ENCODE measurements around the gene ANXA8L1. TPM values are rescaled to one million over a fixed set of nuclear protein-coding genes. Genes with fewer than 3 reads are reported as not detected.
A peak's percentile ranks its signal among the peaks of the same experiment; 100 is the strongest.
"Not testable (repeated sequence)": the region's sequence is repeated elsewhere in the genome, so short reads cannot be mapped to it uniquely, and the experiment has no call there.

ANXA8L1 gene
- total and polyA plus RNA-seq, 2 donors (not counting 1 experiment from before 2014, with no cell fraction given) = not detected

- H3K27me3 ChIP-seq (replicated peaks in 1 of 4; ENCODE audit: control extremely low read depth in 1 of 4, control insufficient read depth in 3 of 4, insufficient read depth in 4 of 4, low read length in 3 of 4); H3K27ac Mint-ChIP-seq; H3K9me3 Mint-ChIP-seq (ENCODE audit: insufficient read depth); H3K9ac ChIP-seq (ENCODE audit: low read length); H3K9me3 ChIP-seq (ENCODE audit: control extremely low read depth in 1 of 3, control insufficient read depth in 2 of 3, insufficient read depth in 1 of 3, low read length in 2 of 3); DNase-seq; intact Hi-C loops (cut with micrococcal nuclease); CTCF ChIA-PET; POLR2A ChIA-PET; H4K20me1 ChIP-seq (ENCODE audit: control insufficient read depth, insufficient read depth, low read length, poor library complexity, severe bottlenecking); H3K36me3 ChIP-seq (replicated peaks in 1 of 2; ENCODE audit: control extremely low read depth in 1 of 2, control insufficient read depth in 1 of 2, extremely low read depth in 1 of 2, insufficient read depth in 2 of 2, low read length in 1 of 2); ATAC-seq (ENCODE audit: low read depth); H3K4me2 ChIP-seq (replicated peaks; ENCODE audit: low read depth, low read length, poor library complexity, severe bottlenecking); H3K4me1 Mint-ChIP-seq; H2AFZ ChIP-seq (ENCODE audit: insufficient read depth, low read depth, low read length, poor library complexity, severe bottlenecking); H3K27ac ChIP-seq (ENCODE audit: low read length in 2 of 2); H3K4me3 ChIP-seq (ENCODE audit: control extremely low read depth in 1 of 5, extremely low read depth in 1 of 5, insufficient read depth in 1 of 5, low read depth in 2 of 5, low read length in 4 of 5); H3K4me1 ChIP-seq (ENCODE audit: control insufficient read depth in 2 of 2, insufficient read depth in 2 of 2, low read length in 2 of 2); H3K79me2 ChIP-seq (ENCODE audit: control insufficient read depth, insufficient read depth, low read length); H3K27me3 Mint-ChIP-seq; H3K4me3 Mint-ChIP-seq: not testable (repeated sequence)
- 100% methylated on average over 1 of the region's 14 CpGs for WGBS (ENCODE audit: insufficient coverage)
Measured at GRCh38 chr10:46397767-46398166, 22.2 kb downstream of the ANXA8L1 start.

- peak overlapping the region; percentile 38 for H2AFZ ChIP-seq (ENCODE audit: insufficient read depth, low read depth, low read length, poor library complexity, severe bottlenecking)
Measured at GRCh38 chr10:46398212-46398886, 22.8 kb downstream of the ANXA8L1 start.

GRCh38 chr10:46409556-46409955 is 34.0 kb downstream of the ANXA8L1 start:
- H3K36me3 ChIP-seq (replicated peaks in 1 of 2; ENCODE audit: control extremely low read depth in 1 of 2, control insufficient read depth in 1 of 2, extremely low read depth in 1 of 2, insufficient read depth in 2 of 2, low read length in 1 of 2); H3K9ac ChIP-seq (ENCODE audit: low read length); intact Hi-C loops (cut with micrococcal nuclease); DNase-seq; H3K4me3 ChIP-seq (ENCODE audit: control extremely low read depth in 1 of 5, extremely low read depth in 1 of 5, insufficient read depth in 1 of 5, low read depth in 2 of 5, low read length in 4 of 5); H3K4me1 Mint-ChIP-seq; H3K4me2 ChIP-seq (replicated peaks; ENCODE audit: low read depth, low read length, poor library complexity, severe bottlenecking); H3K79me2 ChIP-seq (ENCODE audit: control insufficient read depth, insufficient read depth, low read length); H3K27me3 ChIP-seq (replicated peaks in 1 of 4; ENCODE audit: control extremely low read depth in 1 of 4, control insufficient read depth in 3 of 4, insufficient read depth in 4 of 4, low read length in 3 of 4); H2AFZ ChIP-seq (ENCODE audit: insufficient read depth, low read depth, low read length, poor library complexity, severe bottlenecking); H3K27ac Mint-ChIP-seq; POLR2A ChIA-PET; CTCF ChIA-PET; H4K20me1 ChIP-seq (ENCODE audit: control insufficient read depth, insufficient read depth, low read length, poor library complexity, severe bottlenecking); H3K27ac ChIP-seq (ENCODE audit: low read length in 2 of 2); H3K4me3 Mint-ChIP-seq; ATAC-seq (ENCODE audit: low read depth); H3K4me1 ChIP-seq (ENCODE audit: control insufficient read depth in 2 of 2, insufficient read depth in 2 of 2, low read length in 2 of 2); H3K9me3 Mint-ChIP-seq (ENCODE audit: insufficient read depth); H3K9me3 ChIP-seq (ENCODE audit: control extremely low read depth in 1 of 3, control insufficient read depth in 2 of 3, insufficient read depth in 1 of 3, low read length in 2 of 3); H3K27me3 Mint-ChIP-seq: not testable (repeated sequence)
- no CpG with 5 or more reads among the region's 3 CpGs for WGBS (ENCODE audit: insufficient coverage)

More at GRCh38 chr10:46398212-46398886, 22.8 kb downstream of the ANXA8L1 start:
- DNase-seq; H3K4me3 Mint-ChIP-seq; ATAC-seq (ENCODE audit: low read depth); H3K79me2 ChIP-seq (ENCODE audit: control insufficient read depth, insufficient read depth, low read length); H3K9me3 Mint-ChIP-seq (ENCODE audit: insufficient read depth); H3K27me3 ChIP-seq (replicated peaks in 1 of 4; ENCODE audit: control extremely low read depth in 1 of 4, control insufficient read depth in 3 of 4, insufficient read depth in 4 of 4, low read length in 3 of 4); CTCF ChIA-PET; H3K4me2 ChIP-seq (replicated peaks; ENCODE audit: low read depth, low read length, poor library complexity, severe bottlenecking); H3K9me3 ChIP-seq (ENCODE audit: control extremely low read depth in 1 of 3, control insufficient read depth in 2 of 3, insufficient read depth in 1 of 3, low read length in 2 of 3); H3K36me3 ChIP-seq (replicated peaks in 1 of 2; ENCODE audit: control extremely low read depth in 1 of 2, control insufficient read depth in 1 of 2, extremely low read depth in 1 of 2, insufficient read depth in 2 of 2, low read length in 1 of 2); H3K4me1 Mint-ChIP-seq; H4K20me1 ChIP-seq (ENCODE audit: control insufficient read depth, insufficient read depth, low read length, poor library complexity, severe bottlenecking); H3K27ac ChIP-seq (ENCODE audit: low read length in 2 of 2); H3K27me3 Mint-ChIP-seq; H3K9ac ChIP-seq (ENCODE audit: low read length); H3K4me1 ChIP-seq (ENCODE audit: control insufficient read depth in 2 of 2, insufficient read depth in 2 of 2, low read length in 2 of 2); H3K27ac Mint-ChIP-seq; intact Hi-C loops (cut with micrococcal nuclease); POLR2A ChIA-PET: not testable (repeated sequence)
- WGBS (ENCODE audit: insufficient coverage) = no CpG with 5 or more reads among the region's 35 CpGs
- H3K4me3 ChIP-seq (ENCODE audit: control extremely low read depth in 1 of 5, extremely low read depth in 1 of 5, insufficient read depth in 1 of 5, low read depth in 2 of 5, low read length in 4 of 5) = peak overlapping the region in 1 of 5 experiments; percentile 25

GRCh38 chr10:46411123-46411522 is 35.5 kb downstream of the ANXA8L1 start:
- H3K9me3 Mint-ChIP-seq (ENCODE audit: insufficient read depth); intact Hi-C loops (cut with micrococcal nuclease); H4K20me1 ChIP-seq (ENCODE audit: control insufficient read depth, insufficient read depth, low read length, poor library complexity, severe bottlenecking); H2AFZ ChIP-seq (ENCODE audit: insufficient read depth, low read depth, low read length, poor library complexity, severe bottlenecking); H3K27ac Mint-ChIP-seq; H3K36me3 ChIP-seq (replicated peaks in 1 of 2; ENCODE audit: control extremely low read depth in 1 of 2, control insufficient read depth in 1 of 2, extremely low read depth in 1 of 2, insufficient read depth in 2 of 2, low read length in 1 of 2); H3K4me1 ChIP-seq (ENCODE audit: control insufficient read depth in 2 of 2, insufficient read depth in 2 of 2, low read length in 2 of 2); H3K4me2 ChIP-seq (replicated peaks; ENCODE audit: low read depth, low read length, poor library complexity, severe bottlenecking); H3K4me3 ChIP-seq (ENCODE audit: control extremely low read depth in 1 of 5, extremely low read depth in 1 of 5, insufficient read depth in 1 of 5, low read depth in 2 of 5, low read length in 4 of 5); H3K27me3 Mint-ChIP-seq; CTCF ChIA-PET; H3K27ac ChIP-seq (ENCODE audit: low read length in 2 of 2); H3K9me3 ChIP-seq (ENCODE audit: control extremely low read depth in 1 of 3, control insufficient read depth in 2 of 3, insufficient read depth in 1 of 3, low read length in 2 of 3); H3K4me3 Mint-ChIP-seq; H3K9ac ChIP-seq (ENCODE audit: low read length); POLR2A ChIA-PET; H3K4me1 Mint-ChIP-seq; H3K79me2 ChIP-seq (ENCODE audit: control insufficient read depth, insufficient read depth, low read length); H3K27me3 ChIP-seq (replicated peaks in 1 of 4; ENCODE audit: control extremely low read depth in 1 of 4, control insufficient read depth in 3 of 4, insufficient read depth in 4 of 4, low read length in 3 of 4); DNase-seq; ATAC-seq (ENCODE audit: low read depth): not testable (repeated sequence)

Data from B cell (primary cell).